SK-N-SH (cell line): ENCODE measurements around the gene AAMP.

Experiments
- CTCF ChIP-seq: fragments of 200-600 bp; sonication (generic); IDR thresholded peaks from 2 replicates; pipeline ENCODE4 v1.6.1; 2017; ENCODE audit warnings: antibody characterized with exemption, mild to moderate bottlenecking, moderate library complexity
- EP300 ChIP-seq, 2 experiments: IDR thresholded peaks; 2 replicates each; pipeline versions ENCODE4 v1.4.0 to v1.6.1; 2012; ENCODE audit warnings: borderline replicate concordance in 1 of 2, low read depth in 1 of 2, low read length in 1 of 2
- EZH2phosphoT487 ChIP-seq: fragments of 200-600 bp; sonication (generic); IDR thresholded peaks from 2 replicates; pipeline ENCODE4 v1.6.1; 2017; ENCODE audit warnings: low read depth, mixed run types, mild to moderate bottlenecking, antibody characterized with exemption, moderate library complexity, borderline replicate concordance
- FOXJ3 ChIP-seq: sonication (generic); formaldehyde crosslinking; IDR thresholded peaks from 2 replicates; pipeline ENCODE4 v1.5.1; 2020; ENCODE audit warnings: mild to moderate bottlenecking, missing genetic modification reagents
- GABPA ChIP-seq: IDR thresholded peaks from 2 replicates; pipeline ENCODE4 v1.4.0; 2012; ENCODE audit warnings: low read depth, mild to moderate bottlenecking
- GATA2 ChIP-seq: sonication (generic); formaldehyde crosslinking; IDR thresholded peaks from 2 replicates; pipeline ENCODE4 v1.5.0; 2020; ENCODE audit warnings: mild to moderate bottlenecking, missing genetic modification reagents
- MXI1 ChIP-seq: IDR thresholded peaks from 2 replicates; pipeline ENCODE4 v1.6.1; 2012; ENCODE audit warnings: mild to moderate bottlenecking, low read depth, low read length, improper control_type of control experiment
- PBX3 ChIP-seq: IDR thresholded peaks from 2 replicates; pipeline ENCODE4; 2012
- POLR2AphosphoS5 ChIP-seq: IDR thresholded peaks from 2 replicates; pipeline ENCODE4 v1.6.1; 2012; ENCODE audit warnings: low read depth, low read length
- TAF1 ChIP-seq: IDR thresholded peaks from 2 replicates; pipeline ENCODE4 v1.6.1; 2012; ENCODE audit warnings: low read depth, mild to moderate bottlenecking, low read length, moderate library complexity, borderline replicate concordance
- USF1 ChIP-seq: IDR thresholded peaks from 2 replicates; pipeline ENCODE4 v1.4.0; 2012; ENCODE audit warnings: low read depth, borderline replicate concordance
- YY1 ChIP-seq: IDR thresholded peaks from 2 replicates; pipeline ENCODE4 v1.4.0; 2012; ENCODE audit warnings: low read depth, mild to moderate bottlenecking

- TF ChIP-seq PBX3 (no peak), YY1 (no peak), EZH2phosphoT487 (no peak), CTCF (no peak), MXI1 (no peak), FOXJ3 (CRISPR knock-in tag) (no peak), POLR2AphosphoS5 (no peak), EP300 (IDR thresholded peaks at IDR 0.05; ENCODE audit: borderline replicate concordance in 1 of 2, low read depth in 1 of 2, low read length in 1 of 2) (no peak), GATA2 (no peak), USF1 (no peak), GABPA (no peak), TAF1 (no peak)
Measured at GRCh38 chr2:218223046-218223445, 46.9 kb downstream of the AAMP start.
